HG02610 (cell line): Measurements from ENCODE around the gene SRGAP2B.
"Not testable (repeated sequence)": the region's sequence is repeated elsewhere in the genome, so short reads cannot be mapped to it uniquely, and the experiment has no call there.

Source experiments
- ATAC-seq: cut with Tn5 transposase; IDR thresholded peaks from one replicate; pipeline ENCODE4 v1.9.1; 2021; ENCODE audit warnings: mild to moderate bottlenecking, moderate library complexity; ENCODE audit not compliant: unreplicated experiment

The SRGAP2B gene

GRCh38 chr1:145047553-145047952 is 47.6 kb downstream of the SRGAP2B start:
- ATAC-seq = peak; percentile 44

DNA sequence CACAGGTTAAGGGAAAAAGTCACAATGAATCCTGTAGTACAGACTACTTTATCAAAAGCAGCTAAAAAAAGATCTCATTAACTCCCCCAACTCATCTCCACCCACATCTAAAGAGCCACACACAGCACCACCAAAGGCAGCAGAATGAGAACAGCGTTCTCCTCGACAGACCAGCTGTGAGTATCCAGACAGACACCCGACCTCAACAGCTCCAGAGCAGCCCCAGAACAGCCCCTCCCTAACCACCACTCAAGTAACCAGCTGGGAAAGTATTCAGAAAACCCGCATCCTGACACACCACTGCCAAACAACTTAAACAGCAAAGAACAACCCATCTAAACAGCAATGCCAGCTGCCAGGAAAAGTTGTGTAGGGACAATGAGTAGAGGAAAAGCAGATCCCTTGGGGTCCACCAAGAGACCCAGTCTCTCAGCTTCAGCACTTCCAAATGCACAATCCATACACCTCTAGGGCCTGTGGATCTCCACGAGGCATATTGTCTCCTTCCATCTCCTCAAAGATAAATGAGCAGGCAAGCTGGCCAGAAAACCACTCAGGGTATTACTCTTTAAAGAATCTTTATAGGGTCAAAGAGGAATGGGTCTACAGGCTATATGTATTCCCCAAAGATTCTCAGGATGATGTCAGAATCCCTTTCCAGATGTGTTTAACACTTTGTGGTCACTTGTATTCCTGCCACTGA is 49.4 kb downstream of the SRGAP2B start:
- ATAC-seq = not testable (repeated sequence)

DNA sequence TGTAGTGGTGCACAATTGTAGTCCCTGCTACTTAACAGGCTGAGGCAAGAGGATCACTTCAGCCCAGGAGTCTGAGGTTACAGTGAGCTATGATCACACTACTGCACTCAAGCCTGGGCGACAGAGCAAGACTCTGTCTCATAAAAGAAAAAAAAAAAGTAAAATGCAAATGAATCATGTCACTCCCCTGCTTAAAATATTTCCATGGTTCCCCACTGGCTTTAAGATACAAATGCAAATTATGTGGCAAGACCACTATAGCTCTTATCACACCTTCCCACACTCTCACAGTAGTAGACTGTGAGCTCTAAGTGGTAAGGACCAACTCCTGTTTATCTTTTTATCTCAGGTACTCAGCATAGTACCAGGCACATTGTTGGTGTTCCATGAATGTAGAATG is 53.6 kb downstream of the SRGAP2B start:
- ATAC-seq = peak; percentile 84

DNA sequence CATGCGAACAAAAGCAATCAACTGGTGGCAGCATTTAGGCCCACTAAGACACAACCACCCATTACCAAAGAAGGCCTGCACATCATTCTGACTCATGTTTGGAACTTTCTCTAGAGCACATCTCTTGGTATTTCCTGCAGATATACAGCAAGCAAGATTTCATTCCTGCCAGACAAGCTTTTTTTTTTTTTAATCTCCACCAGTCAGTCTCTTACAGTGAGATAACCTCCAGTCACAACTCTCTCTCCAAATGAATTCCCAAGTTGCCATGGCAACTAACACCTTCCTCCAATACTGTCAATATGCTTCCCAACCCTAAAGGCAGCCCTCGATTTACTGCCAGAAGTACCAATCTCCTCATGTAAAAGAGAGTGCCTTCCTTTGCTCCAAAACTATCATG is 59.1 kb downstream of the SRGAP2B start:
- ATAC-seq = not testable (repeated sequence)

GRCh38 chr1:145033523-145033922 is 61.6 kb downstream of the SRGAP2B start:
- ATAC-seq = not testable (repeated sequence)

- not testable (repeated sequence) for ATAC-seq
Measured at GRCh38 chr1:145027251-145027650, 67.9 kb downstream of the SRGAP2B start.

DNA sequence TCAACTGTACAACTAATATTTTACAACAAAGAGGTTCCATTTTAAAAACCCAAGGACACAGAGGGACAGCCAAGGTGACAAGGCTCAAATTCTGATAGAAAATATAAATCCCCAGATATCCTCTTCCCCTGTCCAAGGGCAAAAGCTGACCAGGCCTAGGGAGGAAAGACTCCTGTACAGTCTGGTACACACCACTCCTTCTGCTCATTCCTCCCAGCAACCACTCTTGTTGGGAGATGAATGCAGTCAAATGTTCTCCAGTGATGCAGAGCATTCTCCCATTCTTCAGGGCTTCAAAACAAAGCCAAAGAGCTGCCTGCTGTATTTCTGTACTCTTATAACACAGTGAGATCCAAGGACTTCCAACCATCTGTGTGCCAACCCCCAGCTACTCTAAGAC is 69.8 kb downstream of the SRGAP2B start:
- ATAC-seq = not testable (repeated sequence)

DNA sequence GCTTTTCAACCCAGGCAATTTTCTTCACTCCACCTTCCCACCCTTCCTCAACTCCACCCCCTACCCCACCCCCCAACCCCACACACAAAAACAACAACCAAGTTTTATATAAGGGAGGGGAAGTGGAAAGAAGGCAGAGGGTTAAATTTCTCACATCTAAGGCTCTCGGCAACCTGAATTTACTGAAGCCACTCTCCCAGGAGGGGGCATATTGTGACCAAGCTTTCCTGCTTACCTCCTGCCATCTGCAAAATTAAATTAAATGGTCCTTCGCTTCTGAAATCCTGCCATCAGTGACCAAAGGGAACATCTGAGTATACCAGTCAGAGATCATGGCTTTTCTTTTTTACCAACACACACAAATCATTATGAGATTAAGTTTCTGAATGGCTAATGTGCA is 72.9 kb downstream of the SRGAP2B start:
- not testable (repeated sequence) for ATAC-seq

- ATAC-seq = not testable (repeated sequence)
Measured at GRCh38 chr1:145021749-145022148, 73.4 kb downstream of the SRGAP2B start.

GRCh38 chr1:145019709-145020108 is 75.4 kb downstream of the SRGAP2B start:
- ATAC-seq = not testable (repeated sequence)

DNA sequence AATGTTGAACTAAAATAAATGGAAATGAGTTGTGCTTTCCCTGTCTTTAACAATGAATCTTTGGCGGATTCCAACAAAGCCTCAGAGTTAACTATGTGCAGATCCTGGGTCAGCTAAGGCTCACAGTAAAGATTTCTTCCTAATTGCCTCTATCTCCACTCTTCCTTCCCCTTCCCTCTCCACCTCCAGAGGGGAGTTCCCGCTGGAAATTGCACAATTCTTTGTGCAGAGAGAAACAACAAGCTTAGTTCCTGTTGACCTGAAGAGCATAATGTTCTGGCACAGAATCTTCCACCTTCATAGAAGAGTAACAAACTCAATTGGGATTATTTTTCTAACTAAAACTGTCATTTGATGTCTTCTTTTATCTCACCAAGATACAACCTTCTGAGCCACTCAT is 77.4 kb downstream of the SRGAP2B start:
- not testable (repeated sequence) for ATAC-seq

GRCh38 chr1:145016492-145016862 is 78.7 kb downstream of the SRGAP2B start:
- not testable (repeated sequence) for ATAC-seq

DNA sequence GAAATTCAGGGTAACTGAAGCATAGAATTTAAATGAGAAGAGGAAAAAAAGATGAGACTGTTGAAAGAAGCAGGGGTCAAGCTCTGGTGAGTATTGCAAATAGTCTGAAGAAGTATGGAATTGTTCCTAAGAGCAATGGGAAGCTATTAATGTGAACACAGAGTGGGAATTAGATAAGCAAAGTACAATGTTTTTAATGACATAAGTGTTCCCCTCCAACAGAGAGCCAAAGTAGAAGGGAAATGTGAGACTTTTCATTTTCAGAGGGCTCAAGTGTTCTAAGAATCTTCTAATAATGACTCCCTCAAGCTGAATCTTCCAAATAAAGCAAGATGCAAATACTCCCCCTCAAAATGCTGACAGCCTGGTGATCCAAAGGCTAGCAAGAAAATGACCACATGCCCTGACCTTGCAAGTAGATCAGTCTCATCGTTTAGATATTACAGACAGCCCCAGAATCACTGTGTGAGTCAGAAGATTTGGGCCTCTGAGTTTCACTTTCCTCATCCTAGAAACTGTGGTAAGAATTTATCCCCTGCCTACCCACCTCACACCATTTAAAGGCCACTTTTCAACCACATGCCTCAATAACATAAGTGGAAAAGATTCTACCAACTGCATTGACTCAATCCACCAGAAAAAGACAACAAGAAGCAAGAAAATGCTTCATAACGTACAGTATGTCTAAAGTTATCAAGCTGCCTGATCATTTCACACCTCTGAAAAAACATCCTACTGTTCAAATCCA is 79.2 kb downstream of the SRGAP2B start:
- ATAC-seq = peak; percentile 80

GRCh38 chr1:145013353-145013752 is 81.8 kb downstream of the SRGAP2B start:
- ATAC-seq = not testable (repeated sequence)

GRCh38 chr1:145011811-145012210 is 83.3 kb downstream of the SRGAP2B start:
- ATAC-seq = not testable (repeated sequence)

- not testable (repeated sequence) for ATAC-seq
Measured at GRCh38 chr1:145010580-145010979, 84.5 kb downstream of the SRGAP2B start.

GRCh38 chr1:145009928-145010327 is 85.2 kb downstream of the SRGAP2B start:
- ATAC-seq = not testable (repeated sequence)

DNA sequence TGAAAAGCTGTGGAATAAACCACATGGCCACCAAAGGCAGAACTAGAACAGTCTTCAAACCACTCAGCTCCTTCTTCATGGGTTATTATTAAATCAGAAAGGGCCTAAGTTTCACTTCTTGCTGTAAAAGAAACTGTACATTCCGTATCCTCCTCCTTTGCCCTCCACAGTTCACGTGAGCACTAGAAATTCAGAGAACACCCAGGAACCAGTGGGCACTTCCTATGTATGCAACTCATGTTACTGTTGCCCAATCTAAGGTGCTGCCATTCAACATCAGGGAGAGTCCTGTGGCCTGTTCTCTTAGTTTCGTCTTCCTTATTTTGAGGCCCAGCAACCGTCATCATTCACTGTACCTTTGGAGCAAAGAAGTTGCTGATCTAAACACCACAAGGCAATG is 86.7 kb downstream of the SRGAP2B start:
- peak; percentile 55 for ATAC-seq

GRCh38 chr1:145005142-145005541 is 90.0 kb downstream of the SRGAP2B start:
- ATAC-seq = not testable (repeated sequence)

DNA sequence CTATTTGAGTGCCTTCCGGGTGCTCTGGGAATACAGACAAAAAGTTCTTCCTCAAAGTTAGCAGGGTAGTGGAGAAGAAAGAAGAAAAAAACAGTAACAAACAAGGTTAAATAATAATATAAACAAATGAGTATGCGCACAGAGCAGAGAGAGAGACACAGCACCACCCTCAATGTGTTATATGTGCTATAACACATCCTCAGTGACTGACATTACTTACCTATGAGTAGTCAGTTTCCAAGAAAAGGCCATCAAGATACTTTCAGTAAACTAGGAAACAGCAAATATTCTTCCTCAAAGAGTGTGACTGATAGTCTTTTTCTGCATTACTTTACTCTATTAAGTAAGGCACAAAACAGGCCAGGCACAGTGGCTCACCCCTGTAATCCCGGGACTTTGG is 93.7 kb downstream of the SRGAP2B start:
- not testable (repeated sequence) for ATAC-seq

DNA sequence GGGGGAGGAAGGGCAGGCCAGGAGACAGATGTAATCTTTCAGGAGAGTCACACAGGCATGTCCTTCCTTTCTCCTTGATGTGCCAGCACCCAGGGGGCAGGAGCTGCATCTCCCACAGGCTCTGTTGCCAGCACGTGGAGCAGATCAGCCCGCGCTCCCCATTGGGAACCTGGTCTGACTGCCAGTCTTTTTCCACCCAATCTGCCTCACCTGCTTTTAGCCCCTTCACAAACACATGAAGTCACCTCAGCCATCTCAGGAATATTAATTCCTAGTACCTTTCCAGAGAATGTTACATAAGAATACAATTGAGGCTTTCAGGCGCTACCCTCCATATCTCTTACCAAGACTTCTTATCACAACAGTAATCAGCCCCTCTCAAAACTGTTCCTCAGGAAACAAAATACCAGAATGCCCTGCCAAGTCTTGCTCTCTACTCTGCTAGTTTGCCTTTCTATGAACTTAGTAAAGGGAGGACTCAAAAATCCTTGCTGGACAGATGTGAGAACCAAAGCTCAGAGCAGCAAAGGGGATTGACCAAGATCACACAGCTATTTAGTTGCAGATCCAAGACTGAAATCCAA is 94.3 kb downstream of the SRGAP2B start:
- not testable (repeated sequence) for ATAC-seq
